Cardiac muscle cell (in vitro differentiated cells and primary cell): Measurements from ENCODE around the gene DYNLL2. TPM values are rescaled to one million over a fixed set of nuclear protein-coding genes. Genes with fewer than 3 reads are reported as not detected.

ENCODE experiments used
- DNase-seq, 2 donors: peaks; one replicate each; pipeline versions ENCODE4 v3.0.0 to v3.0.0-alpha.2; 2010 to 2017; ENCODE audit warnings: low read depth in 1 of 2, low spot score in 1 of 2
- H3K27ac ChIP-seq: fragments of 200-600 bp; sonication (generic); 2 replicates; pipeline ENCODE4 v1.5.1; 2016
- H3K27me3 ChIP-seq: fragments of 200-600 bp; sonication (generic); 2 replicates; pipeline ENCODE4 v1.6.0; 2016; ENCODE audit warnings: control low read depth
- H3K36me3 ChIP-seq: fragments of 200-600 bp; sonication (generic); 2 replicates; pipeline ENCODE4 v1.5.1; 2016; ENCODE audit warnings: control low read depth
- H3K4me1 ChIP-seq: fragments of 200-600 bp; sonication (generic); 2 replicates; pipeline ENCODE4 v1.8.1; 2017; ENCODE audit warnings: low read depth, mild to moderate bottlenecking, mixed run types
- H3K4me3 ChIP-seq: fragments of 200-600 bp; sonication (generic); 2 replicates; pipeline ENCODE4 v1.5.1; 2016; ENCODE audit warnings: mild to moderate bottlenecking
- H3K9me3 ChIP-seq: fragments of 200-600 bp; sonication (generic); 2 replicates; pipeline ENCODE4 v1.5.1; 2017; ENCODE audit warnings: low read depth, mild to moderate bottlenecking, control low read depth
- polyA plus RNA-seq: library from polyadenylated mRNA; unstranded; fragments of >200 nt; fragmentation: Nextera tagmentation; extraction: Ambion mirVana; gene quantifications from 2 replicates; pipeline ENCODE4 v1.2.1, GENCODE V29; 2016
- total RNA-seq: library from RNA; depleted of rRNA; stranded (reverse); fragments of >200 nt; gene quantifications from 2 replicates; pipeline ENCODE4 v1.2.3, GENCODE V29; 2016
- TF ChIP-seq, protein P1 (sequence below): IDR thresholded peaks from 2 replicates; pipeline ENCODE4 v1.5.1; 2012; ENCODE audit warnings: low read depth, mild to moderate bottlenecking, low read length

Gene DYNLL2
- total and polyA plus RNA-seq, 2 experiments from 2014 or later: 0.79 to 14.2 TPM

DNA sequence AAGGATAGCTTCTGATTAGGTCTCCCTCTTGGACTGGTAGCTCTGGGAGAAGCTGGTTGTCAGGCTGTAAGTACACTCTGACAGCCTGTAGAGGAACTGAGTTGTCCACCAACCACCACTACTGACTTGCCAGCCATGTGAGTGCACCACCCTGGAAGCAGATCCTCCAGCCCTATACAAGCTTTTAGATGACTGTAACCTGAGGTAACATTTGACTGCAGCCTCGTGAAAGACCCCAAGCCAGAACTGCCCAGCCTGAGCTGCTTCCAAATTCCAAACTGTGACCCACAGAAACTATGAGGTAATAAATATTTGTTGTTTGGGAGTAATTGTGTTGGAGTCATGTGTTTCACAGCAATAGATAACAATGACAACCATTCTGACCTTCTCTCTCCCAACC is 30.8 kb upstream of the DYNLL2 start:
- no peak for DNase-seq
- no peaks in the 10 kb centered on the region for H3K36me3 ChIP-seq
- H3K4me1 ChIP-seq: no peaks in the 10 kb centered on the region
- H3K27me3 ChIP-seq: no peaks in the 10 kb centered on the region
- TF ChIP-seq, protein P1, sequence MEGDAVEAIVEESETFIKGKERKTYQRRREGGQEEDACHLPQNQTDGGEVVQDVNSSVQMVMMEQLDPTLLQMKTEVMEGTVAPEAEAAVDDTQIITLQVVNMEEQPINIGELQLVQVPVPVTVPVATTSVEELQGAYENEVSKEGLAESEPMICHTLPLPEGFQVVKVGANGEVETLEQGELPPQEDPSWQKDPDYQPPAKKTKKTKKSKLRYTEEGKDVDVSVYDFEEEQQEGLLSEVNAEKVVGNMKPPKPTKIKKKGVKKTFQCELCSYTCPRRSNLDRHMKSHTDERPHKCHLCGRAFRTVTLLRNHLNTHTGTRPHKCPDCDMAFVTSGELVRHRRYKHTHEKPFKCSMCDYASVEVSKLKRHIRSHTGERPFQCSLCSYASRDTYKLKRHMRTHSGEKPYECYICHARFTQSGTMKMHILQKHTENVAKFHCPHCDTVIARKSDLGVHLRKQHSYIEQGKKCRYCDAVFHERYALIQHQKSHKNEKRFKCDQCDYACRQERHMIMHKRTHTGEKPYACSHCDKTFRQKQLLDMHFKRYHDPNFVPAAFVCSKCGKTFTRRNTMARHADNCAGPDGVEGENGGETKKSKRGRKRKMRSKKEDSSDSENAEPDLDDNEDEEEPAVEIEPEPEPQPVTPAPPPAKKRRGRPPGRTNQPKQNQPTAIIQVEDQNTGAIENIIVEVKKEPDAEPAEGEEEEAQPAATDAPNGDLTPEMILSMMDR: no peak
- H3K4me3 ChIP-seq: no peak overlapping the region
- no peak overlapping the region for H3K27ac ChIP-seq
- H3K9me3 ChIP-seq: no peaks in the 10 kb centered on the region

DNA sequence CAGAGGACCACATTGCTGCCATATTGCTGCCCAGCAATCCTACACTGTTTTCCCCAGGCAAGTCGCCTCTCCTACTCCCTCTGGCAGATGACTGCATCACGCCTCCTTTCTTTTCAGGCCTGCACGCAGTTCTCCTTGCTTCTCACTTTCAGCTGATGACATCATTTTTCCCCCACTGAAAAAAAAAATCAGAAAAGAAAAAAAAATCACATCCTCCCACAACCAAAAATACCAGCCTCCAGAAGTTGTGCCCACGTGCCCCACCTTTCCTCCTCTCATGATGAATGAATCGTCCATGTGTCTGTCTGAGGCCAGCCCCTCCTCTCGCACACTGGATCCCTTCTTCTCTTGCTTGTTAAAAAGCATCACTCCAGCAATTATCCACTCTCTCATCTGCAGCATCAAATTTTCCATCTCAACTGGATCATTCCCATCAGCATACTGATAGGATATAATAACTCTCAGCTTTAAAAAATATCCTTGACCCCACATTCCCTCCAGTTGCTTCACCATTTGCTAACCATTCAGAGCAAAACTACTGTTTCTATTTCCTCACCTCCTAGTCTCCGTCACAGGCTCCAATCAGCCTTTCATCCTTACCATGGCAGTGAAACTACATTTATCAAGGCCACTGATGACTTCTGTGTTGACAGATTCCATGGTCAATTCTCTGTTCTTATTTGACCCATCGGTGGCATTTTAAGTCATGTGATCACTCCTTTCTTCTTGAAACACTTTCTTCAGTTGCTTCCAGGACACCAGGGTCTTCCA is 30.1 kb upstream of the DYNLL2 start:
- Histone ChIP-seq H3K4me3 (no peak overlapping the region), H3K36me3 (no peaks in the 10 kb centered on the region), H3K27ac (no peak overlapping the region), H3K4me1 (no peaks in the 10 kb centered on the region), H3K9me3 (no peaks in the 10 kb centered on the region), H3K27me3 (no peaks in the 10 kb centered on the region)
- DNase-seq: no peak
- TF ChIP-seq, protein P1: no peak

DNA sequence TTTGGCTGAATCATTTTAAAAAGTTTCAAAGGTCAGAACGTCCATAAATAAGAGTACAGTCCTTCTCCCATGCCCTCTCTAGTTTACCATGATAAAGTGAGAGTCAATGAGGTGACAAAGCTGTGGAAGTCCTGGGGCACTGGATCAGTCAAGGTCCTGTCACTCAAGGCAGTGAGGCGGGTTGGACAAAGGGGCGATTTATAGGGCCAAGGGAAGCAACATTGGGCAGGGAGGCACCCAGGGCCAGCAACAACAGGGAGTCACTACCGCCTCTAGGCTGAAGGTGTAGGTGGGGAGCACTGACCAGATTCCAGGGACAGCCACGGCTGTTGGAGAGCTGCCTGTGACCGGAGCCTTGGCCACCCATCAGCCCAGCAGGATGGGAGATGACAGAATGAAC is 28.6 kb upstream of the DYNLL2 start:
- TF ChIP-seq, protein P1: no peak
- no peak for DNase-seq
- H3K27me3 ChIP-seq: no peaks in the 10 kb centered on the region
- H3K27ac ChIP-seq: no peak overlapping the region
- no peaks in the 10 kb centered on the region for H3K9me3 ChIP-seq
- H3K4me1 ChIP-seq: no peaks in the 10 kb centered on the region
- H3K4me3 ChIP-seq: no peak overlapping the region
- H3K36me3 ChIP-seq: no peaks in the 10 kb centered on the region

DNA sequence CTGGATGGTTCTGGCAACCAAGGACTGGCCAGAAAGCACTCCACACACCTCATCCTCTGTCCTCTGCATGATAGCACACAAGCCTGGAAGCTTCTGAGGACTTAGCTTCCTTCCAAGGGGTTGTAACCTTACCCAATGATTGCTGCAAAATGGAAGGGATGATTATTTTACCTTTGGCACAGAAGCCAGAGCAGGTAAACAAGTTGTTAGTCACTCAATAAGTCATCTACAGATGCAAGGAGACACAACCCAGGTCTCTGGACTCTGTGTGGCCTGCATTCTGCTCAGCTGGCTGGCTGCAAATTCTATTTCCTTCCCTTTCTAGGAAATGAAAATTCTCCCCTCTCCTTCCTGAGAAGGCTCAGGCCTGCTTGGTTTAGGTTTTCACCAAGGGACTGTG is 26.7 kb upstream of the DYNLL2 start:
- no peaks in the 10 kb centered on the region for H3K36me3 ChIP-seq
- H3K27me3 ChIP-seq: no peaks in the 10 kb centered on the region
- TF ChIP-seq, protein P1: no peak
- DNase-seq: no peak
- H3K9me3 ChIP-seq: no peaks in the 10 kb centered on the region
- H3K27ac ChIP-seq: no peak overlapping the region
- no peak overlapping the region for H3K4me3 ChIP-seq
- peaks cover 7% of the 10 kb centered on the region for H3K4me1 ChIP-seq

DNA sequence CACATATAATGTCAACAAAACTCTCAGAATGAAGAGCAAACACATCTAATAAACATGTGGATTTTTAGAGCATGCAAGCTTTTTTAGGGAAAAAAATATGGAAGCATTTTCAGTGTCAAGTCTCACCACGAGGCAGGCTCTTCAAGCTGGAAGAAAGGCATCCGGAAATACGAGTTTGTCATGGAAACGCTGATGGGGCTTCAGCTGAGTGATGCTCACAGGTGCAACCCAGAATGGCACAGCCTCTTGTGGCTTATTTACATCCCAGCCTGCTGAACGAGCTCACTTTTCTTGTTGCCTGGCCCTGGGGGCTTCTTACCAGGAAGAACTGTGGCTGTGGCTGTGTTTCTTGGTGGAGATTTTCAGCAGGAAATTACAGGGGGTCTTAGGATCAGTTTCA is 24.1 kb upstream of the DYNLL2 start:
- H3K27me3 ChIP-seq: no peaks in the 10 kb centered on the region
- H3K9me3 ChIP-seq: no peaks in the 10 kb centered on the region
- TF ChIP-seq, protein P1: no peak
- no peak for DNase-seq
- H3K27ac ChIP-seq: no peak overlapping the region
- H3K36me3 ChIP-seq: no peaks in the 10 kb centered on the region
- peaks cover 7% of the 10 kb centered on the region for H3K4me1 ChIP-seq
- no peak overlapping the region for H3K4me3 ChIP-seq
